Activated gamma-delta T cell (primary cell): ENCODE results near the gene EVPL.
"Not testable (repeated sequence)": the region's sequence is repeated elsewhere in the genome, so short reads cannot be mapped to it uniquely, and the experiment has no call there.

Experiments
- DNase-seq: peaks from one replicate; lab custom pipeline; 2025; lab: John Stamatoyannopoulos, UW

EVPL gene

DNA sequence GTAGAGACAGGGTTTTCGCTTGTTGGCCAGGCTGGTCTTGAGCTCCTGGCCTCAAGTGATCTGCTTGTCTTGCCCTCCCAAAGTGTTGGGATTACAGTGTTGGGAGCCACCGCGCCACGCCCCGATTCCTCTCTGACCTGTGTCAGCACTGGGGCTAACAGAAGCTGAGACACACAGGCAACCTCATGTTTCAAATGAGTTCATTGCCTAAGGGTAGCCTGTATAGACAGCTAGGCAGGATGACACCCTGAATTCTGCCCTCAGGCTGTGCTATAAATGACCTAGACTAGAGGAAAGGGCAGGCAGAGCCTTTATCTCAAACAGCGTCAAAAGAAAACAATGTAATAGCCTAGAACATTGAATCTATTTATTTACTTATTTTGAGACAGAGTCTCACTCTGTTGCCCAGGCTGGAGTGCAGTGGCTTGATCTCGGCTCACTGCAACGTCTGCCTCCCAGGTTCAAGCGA is 28.7 kb downstream of the EVPL start:
- DNase-seq = no peak

- DNase-seq = no peak
These were observed 30.2 kb downstream of the EVPL start for GRCh38 chr17:75996665-75997590.

GRCh38 chr17:75995385-75995925 is 31.7 kb downstream of the EVPL start:
- DNase-seq = no peak

GRCh38 chr17:75994802-75995370 is 32.2 kb downstream of the EVPL start:
- no peak for DNase-seq

- DNase-seq = no peak
These were observed 35.7 kb downstream of the EVPL start for GRCh38 chr17:75991396-75991795.

DNA sequence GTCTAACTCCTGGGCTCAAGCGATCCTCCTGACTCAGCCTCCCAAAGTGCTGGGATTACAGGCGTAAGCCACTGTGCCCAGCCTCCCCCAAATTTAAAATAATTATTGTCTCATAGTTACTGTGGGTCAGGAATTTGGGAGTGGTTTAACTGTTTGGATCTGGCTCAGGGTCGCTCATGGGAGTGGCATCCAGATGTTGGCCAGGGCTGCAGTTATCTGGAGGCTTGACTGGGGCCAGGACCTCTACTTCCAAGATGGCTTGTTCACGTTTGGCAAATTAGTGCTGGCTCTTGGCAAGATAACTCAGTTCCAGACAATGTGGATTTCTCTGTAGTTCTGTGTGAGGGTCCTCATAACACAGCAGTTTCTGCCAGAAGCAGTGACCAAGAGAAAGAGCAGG is 40.1 kb downstream of the EVPL start:
- no peak for DNase-seq

DNA sequence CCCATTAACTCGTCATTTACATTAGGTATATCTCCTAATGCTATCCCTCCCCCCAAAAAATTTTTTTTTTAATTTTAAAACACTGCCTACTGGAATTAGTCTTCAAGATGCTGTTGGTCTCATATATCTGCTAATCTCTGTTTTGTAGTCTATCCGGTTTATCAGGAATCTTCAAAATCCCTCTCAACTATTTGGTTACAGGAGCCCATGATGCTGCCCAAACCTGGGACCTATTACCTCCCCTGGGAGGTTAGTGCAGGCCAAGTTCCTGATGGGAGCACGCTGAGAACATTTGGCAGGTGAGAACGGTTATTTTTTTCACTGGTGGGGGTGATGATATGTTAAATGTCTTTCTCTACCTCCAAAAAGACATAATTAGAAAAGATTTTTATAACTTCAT is 41.1 kb downstream of the EVPL start:
- no peak for DNase-seq

DNA sequence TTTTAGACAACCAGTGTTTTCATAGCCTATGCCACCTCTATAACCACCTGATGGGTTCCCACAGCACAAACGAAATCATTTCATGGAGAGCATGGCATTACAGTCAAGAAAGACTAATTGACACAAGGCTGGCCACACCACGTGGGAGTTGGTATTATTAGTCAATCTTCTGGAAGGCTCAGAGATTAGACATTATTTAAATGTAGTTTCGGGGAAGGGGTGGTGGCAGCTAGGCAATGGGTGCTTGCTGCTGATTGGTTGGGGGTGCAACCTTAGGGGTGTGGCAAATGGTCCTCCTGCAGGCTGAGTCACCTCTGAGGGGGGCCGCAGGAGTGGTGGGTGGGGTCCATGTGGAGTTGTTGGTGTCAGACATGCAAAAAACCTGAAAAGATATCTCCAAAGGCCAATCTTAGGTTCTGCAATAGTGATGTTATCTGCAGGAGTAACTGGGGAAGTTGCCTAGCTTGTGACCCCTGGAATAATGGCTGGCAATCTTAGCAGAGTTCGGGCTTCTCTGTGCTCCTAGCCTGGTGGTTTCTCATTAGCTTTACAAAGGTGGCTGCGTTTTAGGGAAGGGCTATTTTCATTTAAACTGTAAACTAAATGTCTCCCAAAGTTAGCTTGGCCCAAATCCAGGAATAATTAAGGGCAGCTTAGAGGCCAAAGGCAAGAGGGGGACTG is 43.5 kb downstream of the EVPL start:
- DNase-seq = no peak

DNA sequence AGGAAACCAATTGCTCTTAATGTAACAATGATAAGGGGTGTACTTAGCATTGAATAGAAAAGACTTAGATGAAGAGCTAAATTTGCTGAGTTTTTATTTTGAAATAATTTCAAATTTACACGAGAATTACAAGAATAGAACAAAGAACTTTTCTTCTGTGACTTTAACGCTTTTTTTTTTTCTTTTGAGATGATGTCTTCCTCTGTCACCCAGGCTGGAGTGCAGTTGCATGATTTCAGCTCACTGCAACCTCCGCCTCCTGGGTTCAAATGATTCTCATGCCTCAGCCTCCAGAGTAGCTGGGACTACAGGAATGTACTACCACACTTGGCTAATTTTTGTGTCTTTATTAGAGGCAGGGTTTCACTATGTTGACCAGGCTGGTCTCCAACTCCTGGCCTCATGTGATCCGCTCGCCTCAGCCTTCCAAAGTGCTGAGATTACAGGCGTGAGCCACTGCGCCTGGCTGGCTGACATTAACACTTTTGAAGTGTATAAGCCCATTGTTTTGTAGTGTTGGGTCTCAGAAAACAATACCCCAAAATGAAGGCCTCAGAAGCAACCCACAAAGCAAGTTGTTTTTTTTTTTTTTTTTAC is 46.0 kb downstream of the EVPL start:
- no peak for DNase-seq

GRCh38 chr17:75980188-75981018 is 46.7 kb downstream of the EVPL start:
- DNase-seq = no peak

DNA sequence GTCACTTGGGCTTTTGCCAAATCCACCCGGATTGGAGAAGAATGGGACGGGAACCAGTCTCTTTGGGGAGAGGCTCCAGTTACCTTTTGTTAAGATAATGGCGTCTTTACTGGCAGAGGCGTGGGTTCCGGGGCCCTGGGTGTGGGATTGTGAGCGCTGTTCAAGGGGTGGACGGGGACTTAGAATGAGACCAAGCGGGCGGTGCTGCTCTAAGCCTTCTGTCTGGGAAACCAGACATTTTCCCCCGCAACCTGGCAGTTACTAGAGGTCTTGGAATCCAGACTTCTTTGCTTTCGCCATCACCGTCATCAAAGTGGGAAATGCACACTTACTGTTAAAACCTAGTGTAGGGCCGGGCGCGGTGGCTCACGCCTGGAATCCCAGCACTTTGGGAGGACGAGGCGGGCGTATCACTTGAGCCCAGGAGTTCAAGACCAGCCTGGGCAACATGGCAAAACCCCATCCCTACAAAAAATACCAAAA is 47.4 kb downstream of the EVPL start:
- no peak for DNase-seq

DNA sequence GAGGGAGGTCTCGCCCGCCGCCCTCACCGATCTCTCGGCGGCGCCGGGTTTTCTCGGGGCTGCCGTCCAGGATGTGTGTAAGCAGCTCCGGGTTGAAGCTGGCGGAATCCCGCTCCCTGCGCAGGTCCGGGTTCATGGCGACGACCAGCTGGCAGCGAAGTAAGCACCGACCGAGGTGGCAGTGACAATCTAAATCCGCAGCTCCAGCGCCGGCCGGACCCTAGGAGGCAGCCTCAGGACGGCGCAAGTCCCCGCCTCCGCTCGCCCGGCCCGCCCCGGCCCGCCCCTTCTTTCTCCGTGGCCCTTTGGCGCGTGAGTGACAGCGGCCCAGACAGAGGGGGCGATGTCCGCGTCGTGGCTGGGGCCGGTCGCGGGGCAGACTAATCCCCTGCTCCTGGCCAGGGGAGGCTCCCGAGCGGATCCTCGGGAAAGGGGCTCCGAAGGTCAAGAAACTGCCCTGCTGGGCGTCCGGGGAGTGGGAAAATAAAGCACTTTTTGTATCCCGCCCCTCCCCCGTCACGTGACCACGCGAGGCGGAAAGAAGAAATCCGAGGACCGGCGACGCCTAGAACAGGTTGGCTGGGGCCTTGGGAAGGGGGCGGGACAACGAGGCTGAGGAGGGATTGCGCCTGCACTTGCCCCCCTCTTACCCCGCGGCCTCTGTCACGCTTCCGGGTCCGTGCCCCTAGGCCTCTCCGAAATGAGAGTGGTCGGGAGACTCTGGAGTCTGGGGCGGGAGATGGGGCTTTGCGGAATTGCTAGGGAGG is 48.0 kb downstream of the EVPL start, which contains the start of the genes ACOX1 and TEN1:
Gene ACOX1 (minus strand): TSS at position 229 of the 767 bp plus-strand sequence. CDS start 93 bp downstream, at position 136.
Gene TEN1 (plus strand): TSS at position 303 of the 767 bp plus-strand sequence. CDS start 6,953 bp downstream, outside the sequence.
- peak; percentile 78 for DNase-seq

DNA sequence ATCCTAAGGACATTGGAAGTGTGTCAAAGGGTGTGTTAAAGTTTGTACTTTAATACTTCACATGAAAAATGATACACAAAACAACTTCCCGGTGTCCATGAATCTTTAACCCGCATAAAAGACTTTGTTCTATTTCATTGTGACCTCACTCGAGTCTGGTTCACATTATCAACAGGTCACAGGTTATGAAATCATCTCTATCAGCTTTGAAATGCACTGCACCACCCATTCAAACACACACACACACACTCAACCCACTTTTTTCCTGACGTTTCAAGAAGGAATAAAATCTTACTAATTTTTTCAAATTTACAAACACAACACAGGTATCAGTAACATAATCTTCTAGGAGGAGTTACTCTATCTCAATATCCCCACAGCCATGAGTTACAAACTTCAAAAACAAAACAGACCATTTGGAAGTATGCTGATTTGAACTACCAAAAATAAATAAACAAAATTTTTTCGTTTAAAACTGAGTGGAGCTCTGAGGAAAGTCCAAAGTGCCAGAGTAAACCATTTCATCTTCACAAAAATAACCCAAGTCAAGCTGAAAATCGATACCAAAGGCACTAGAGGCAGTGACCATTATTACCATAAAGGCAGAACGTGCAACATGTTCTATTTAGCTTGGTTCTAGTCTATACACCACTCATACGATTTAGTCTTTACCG is 50.8 kb downstream of the EVPL start:
- DNase-seq = no peak

GRCh38 chr17:75975757-75976174 is 51.3 kb downstream of the EVPL start:
- no peak for DNase-seq

DNA sequence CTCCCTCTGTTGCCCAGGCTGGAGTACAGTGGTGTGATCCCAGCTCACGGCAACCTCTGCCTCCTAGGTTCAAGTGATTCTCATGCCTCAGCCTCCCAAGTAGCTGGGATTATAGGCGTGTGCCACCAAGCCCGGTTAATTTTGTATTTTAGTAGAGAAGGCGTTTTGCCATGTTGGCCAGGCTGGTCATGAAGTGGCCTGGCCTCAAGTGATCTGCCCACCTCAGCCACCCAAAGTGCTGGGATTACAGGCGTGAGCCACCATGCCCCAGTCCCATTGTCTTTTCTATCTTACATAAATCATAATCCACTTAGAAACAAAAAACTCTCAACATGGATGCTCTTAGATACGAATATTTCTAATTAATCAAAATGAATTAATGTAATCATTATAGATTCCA is 51.9 kb downstream of the EVPL start:
- DNase-seq = not testable (repeated sequence)

- no peak for DNase-seq
These were observed 56.5 kb downstream of the EVPL start for GRCh38 chr17:75970626-75971025.

- no peak for DNase-seq
These were observed 57.0 kb downstream of the EVPL start for GRCh38 chr17:75970011-75970523.

DNA sequence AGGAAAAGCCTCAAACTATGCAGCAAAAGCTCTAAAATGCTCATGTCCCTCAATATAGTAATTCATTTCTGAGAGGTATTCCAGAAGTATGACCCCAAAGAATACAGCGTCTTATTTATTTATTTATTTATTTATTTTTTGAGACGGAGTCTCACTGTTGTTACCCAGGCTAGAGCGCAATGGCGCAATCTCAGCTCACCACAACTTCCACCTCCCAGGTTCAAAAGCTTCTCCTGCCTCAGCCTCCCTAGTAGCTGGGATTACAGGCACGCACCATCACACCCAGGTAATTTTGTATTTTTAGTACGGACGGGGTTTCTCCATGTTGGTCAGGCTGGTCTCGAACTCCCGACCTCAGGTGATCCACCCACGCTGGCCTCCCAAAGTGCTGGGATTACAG is 58.1 kb downstream of the EVPL start:
- DNase-seq = not testable (repeated sequence)

- DNase-seq = no peak
These were observed 61.6 kb downstream of the EVPL start for GRCh38 chr17:75965468-75965867.
